Measurements from ENCODE around the gene NDRG3.

The NDRG3 gene

GRCh38 chr20:36604952-36605398, 140.9 kb downstream of the NDRG3 start:
- no peak for DNase-seq

Data from left hindlimb (tissue), 1 donor.